HG03097 (cell line): Measurements from ENCODE around the gene CST8.
A peak's percentile ranks its signal among the peaks of the same experiment; 100 is the strongest.
"Not testable (repeated sequence)": the region's sequence is repeated elsewhere in the genome, so short reads cannot be mapped to it uniquely, and the experiment has no call there.

ENCODE experiments used
- ATAC-seq: cut with Tn5 transposase; IDR thresholded peaks from one replicate; pipeline ENCODE4 v1.9.1; 2021; ENCODE audit not compliant: unreplicated experiment, low FRiP score

CST8 gene

GRCh38 chr20:23490817-23491216 is at the start of gene CST8:
Gene CST8, plus strand, starts transcription at chr20:23491117. Its CDS starts 551 bp downstream, at chr20:23491668.
- ATAC-seq, result no peak

GRCh38 chr20:23441850-23442313 is 49.0 kb upstream of the CST8 start:
- peak; percentile 68 for ATAC-seq

GRCh38 chr20:23442436-23442835 is 48.5 kb upstream of the CST8 start:
- no peak for ATAC-seq

GRCh38 chr20:23444859-23445258 is 46.1 kb upstream of the CST8 start:
- ATAC-seq, result no peak

GRCh38 chr20:23445596-23446217 is 45.2 kb upstream of the CST8 start:
- ATAC-seq, result no peak

GRCh38 chr20:23446505-23446904 is 44.4 kb upstream of the CST8 start:
- no peak for ATAC-seq

- ATAC-seq, result no peak
These were observed 42.8 kb upstream of the CST8 start for GRCh38 chr20:23448167-23448566.

GRCh38 chr20:23449421-23449820 is 41.5 kb upstream of the CST8 start:
- no peak for ATAC-seq

GRCh38 chr20:23450877-23451276 is 40.0 kb upstream of the CST8 start:
- no peak for ATAC-seq

- no peak for ATAC-seq
These were observed 38.9 kb upstream of the CST8 start for GRCh38 chr20:23451956-23452487.

GRCh38 chr20:23452776-23453175 is 38.1 kb upstream of the CST8 start, which contains the start of gene CST11:
Gene CST11, minus strand, starts transcription at chr20:23452876. Its CDS starts 65 bp downstream, at chr20:23452811.
- no peak for ATAC-seq

- no peak for ATAC-seq
These were observed 37.1 kb upstream of the CST8 start for GRCh38 chr20:23453549-23454543.

- ATAC-seq, result no peak
These were observed 36.1 kb upstream of the CST8 start for GRCh38 chr20:23454816-23455215.

- no peak for ATAC-seq
These were observed 35.3 kb upstream of the CST8 start for GRCh38 chr20:23455639-23456038.

- no peak for ATAC-seq
These were observed 34.5 kb upstream of the CST8 start for GRCh38 chr20:23456409-23456808.

- ATAC-seq, result no peak
These were observed 34.0 kb upstream of the CST8 start for GRCh38 chr20:23456873-23457272.

GRCh38 chr20:23459461-23460150 is 31.3 kb upstream of the CST8 start:
- ATAC-seq, result no peak

- ATAC-seq, result no peak
These were observed 29.7 kb upstream of the CST8 start for GRCh38 chr20:23461180-23461579.

GRCh38 chr20:23466961-23467360 is 24.0 kb upstream of the CST8 start:
- ATAC-seq, result not testable (repeated sequence)

GRCh38 chr20:23472306-23472705 is 18.6 kb upstream of the CST8 start:
- not testable (repeated sequence) for ATAC-seq

- not testable (repeated sequence) for ATAC-seq
These were observed 17.6 kb upstream of the CST8 start for GRCh38 chr20:23473293-23473692.
